NCI-H146 treated with DMSO at 0.1 percent for 48 hours (cell line): ENCODE data around the gene LDAH.
"Not testable (repeated sequence)": the region's sequence is repeated elsewhere in the genome, so short reads cannot be mapped to it uniquely, and the experiment has no call there.

ENCODE experiments used
- DNase-seq: peaks from one replicate; lab custom pipeline; 2025; ENCODE audit not compliant: unreplicated experiment; lab: John Stamatoyannopoulos, UW

The LDAH gene

GRCh38 chr2:20822535-20823490 is at the start of gene LDAH:
LDAH (minus strand) TSS chr2:20823101; CDS start chr2:20801463, 21,638 bp downstream.
- DNase-seq, result peak; percentile 87

DNA sequence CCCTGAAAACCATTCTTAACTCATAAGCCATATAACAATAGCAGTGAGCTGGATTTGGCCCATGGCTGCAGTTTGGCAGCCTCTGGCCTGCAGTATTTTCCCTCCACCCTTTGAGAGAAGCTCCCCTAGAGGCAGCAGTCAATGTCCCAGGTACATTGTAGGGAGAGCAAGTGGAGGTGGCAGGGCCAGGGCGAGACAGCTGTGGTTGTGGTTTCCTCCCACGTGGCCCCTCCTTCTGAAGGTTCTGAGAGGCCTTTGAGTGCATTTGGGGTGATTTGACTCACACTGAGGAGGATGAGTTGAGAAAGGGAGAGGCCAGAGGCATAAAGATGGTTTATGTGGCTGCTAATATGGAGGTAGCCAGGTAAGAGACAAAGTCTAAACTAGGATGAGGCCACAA is 45.5 kb upstream of the LDAH start:
- no peak for DNase-seq

- no peak for DNase-seq
Measured at GRCh38 chr2:20862850-20863249, 39.9 kb upstream of the LDAH start.

- DNase-seq, result no peak
Measured at GRCh38 chr2:20855456-20855855, 32.6 kb upstream of the LDAH start.

DNA sequence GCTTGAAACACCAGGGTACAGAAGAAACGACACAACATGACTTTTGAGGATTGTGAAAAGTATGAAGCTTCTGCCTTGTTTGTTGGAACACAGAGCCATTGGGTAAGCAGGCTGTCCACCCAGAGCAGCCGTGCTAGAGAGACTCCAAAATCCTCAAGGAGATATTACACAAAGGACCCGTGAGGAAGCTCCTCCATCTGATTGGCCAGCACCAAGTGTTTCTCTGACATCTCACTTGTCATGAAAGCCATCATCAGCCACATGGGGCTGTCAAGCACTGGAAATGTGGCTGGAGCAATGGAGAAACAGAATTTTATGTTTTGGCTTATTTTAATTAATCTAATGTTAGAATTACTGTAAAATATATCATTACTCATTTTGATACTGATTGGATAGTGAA is 29.8 kb upstream of the LDAH start:
- DNase-seq, result no peak

- DNase-seq, result no peak
Measured at GRCh38 chr2:20852139-20852538, 29.2 kb upstream of the LDAH start.

DNA sequence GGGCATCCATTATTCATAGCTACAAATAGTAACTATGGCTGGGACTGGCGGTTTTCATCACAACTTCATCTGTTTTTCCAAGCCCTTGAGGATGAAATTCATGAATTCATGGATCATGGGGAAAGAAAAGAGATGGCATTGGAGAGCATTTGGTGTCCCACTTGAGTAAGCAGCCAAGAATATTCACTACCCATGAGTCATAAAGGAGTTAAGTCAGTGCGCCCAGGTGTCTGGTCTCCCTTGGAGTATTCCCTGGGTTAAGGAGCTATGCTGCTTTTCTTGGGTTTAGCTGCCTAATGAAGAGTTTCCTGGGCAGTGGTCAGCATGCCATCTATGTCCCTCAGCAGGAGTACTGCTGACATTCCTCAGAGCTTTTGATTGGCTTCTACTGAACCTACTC is 21.3 kb upstream of the LDAH start:
- no peak for DNase-seq

- no peak for DNase-seq
Measured at GRCh38 chr2:20839052-20839451, 16.2 kb upstream of the LDAH start.

DNA sequence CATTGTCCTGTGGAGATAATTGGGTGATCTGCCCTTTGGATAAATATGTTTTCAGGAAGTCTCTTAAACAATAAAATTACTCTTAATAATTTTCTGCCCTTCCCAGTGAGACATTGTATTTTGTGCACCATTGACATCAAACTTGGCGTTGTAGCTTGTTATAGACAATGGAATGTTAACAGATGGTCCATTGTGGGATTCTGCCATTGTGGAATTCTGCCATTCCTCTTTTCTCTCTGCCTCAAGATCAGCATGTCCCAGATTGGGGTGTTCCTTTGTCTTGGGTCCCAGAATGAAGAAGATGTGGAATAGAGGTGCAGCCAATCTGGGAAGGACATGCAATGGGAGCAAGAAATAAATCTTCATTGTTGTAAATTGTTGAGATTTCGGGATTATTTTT is 15.1 kb upstream of the LDAH start:
- peak; percentile 55 for DNase-seq

- no peak for DNase-seq
Measured at GRCh38 chr2:20836521-20836920, 13.6 kb upstream of the LDAH start.

DNA sequence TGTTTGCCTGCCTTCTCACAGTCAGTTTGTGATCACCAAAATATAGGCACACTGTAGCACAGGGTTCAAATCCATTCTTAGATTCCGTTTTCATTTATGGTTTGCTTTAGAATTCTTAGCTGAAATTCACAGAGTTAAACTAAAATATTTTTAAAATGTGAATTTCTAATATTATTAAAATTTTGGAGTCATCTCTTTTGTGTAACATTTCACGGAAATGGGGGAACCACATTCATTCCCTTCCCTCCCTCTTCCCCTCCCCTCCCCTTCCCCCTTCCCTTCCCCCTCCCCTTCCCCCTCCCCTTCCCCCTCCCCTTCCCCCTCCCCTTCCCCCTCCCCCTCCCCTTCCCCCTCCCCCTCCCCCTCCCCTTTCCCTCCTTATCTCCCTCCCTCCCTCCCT is 11.4 kb upstream of the LDAH start:
- DNase-seq, result no peak

DNA sequence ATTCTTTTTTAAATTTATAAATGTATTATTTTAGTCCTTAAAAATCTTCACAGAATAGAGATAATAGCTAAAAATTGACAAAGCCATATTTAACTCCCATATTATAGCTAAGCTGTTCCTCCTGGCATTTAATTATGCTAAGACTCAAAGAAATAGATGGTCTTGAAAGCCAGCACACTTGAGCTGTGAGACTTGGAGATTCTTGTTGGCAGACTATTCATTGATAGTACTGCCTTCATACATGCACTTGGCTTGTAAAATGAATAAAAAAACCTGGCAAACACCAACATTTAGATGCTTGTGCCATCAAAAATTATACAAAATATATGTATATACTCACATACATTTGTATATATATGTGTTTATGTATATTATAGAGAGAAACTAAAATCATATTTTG is 9.7 kb upstream of the LDAH start:
- DNase-seq, result no peak

GRCh38 chr2:20829861-20830260 is 7.0 kb upstream of the LDAH start:
- no peak for DNase-seq

GRCh38 chr2:20823917-20824316 is 1.0 kb upstream of the LDAH start:
- DNase-seq, result no peak

DNA sequence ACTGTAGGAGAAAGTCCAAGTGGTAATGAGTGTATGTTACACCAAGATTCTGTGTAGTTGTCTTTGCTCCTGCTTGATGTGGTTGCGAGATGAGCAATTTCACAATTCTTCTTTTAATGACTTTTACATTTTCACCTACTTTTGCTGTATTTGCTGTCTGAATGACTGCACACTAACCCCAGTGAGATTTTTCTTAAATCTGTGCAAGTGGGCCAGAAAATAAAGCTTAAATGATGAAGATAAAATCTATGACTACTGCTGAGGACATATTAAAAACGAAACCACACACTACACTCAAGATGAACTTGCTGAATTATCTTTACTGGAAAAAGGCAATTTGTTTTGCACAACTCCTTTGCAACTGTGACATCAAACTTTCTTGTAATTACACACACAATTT is 4.1 kb downstream of the LDAH start:
- no peak for DNase-seq

GRCh38 chr2:20815216-20815615 is 7.7 kb downstream of the LDAH start:
- no peak for DNase-seq

DNA sequence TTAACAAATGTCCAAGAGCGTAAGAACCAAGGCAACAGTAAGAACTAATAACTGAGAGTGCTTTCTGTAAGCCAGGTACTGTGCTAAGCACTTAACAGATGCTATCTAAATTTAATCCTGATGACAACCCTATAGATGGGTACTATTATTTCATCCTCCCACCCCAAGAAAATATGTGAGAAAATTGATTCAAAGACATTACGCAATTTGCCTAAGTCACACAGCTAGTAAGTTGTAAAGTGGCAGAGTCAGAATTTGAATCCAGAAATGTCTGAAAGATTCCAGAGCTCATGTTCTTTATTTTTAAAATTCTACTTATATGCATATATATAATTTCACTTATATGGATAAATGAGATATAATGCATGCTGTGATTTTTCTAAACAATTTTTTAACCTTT is 10.1 kb downstream of the LDAH start:
- no peak for DNase-seq

DNA sequence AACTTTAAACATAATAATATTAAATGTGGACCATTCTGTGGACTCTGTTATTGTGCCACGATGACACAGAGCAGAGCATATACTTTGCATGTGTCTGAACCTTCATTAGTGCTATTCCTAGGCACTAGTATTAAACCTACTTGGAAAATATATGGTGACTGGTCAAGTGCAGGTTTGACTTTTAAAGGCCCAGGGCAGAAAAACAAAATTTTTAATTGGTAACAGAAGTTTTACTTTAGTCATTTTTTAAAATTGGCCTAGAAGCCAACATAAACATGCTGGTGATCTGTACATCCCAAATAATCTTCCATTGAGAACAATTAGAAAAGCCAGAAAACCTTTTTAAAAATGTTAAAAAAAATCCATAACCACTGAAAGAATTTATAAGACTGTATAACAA is 16.6 kb downstream of the LDAH start:
- no peak for DNase-seq

DNA sequence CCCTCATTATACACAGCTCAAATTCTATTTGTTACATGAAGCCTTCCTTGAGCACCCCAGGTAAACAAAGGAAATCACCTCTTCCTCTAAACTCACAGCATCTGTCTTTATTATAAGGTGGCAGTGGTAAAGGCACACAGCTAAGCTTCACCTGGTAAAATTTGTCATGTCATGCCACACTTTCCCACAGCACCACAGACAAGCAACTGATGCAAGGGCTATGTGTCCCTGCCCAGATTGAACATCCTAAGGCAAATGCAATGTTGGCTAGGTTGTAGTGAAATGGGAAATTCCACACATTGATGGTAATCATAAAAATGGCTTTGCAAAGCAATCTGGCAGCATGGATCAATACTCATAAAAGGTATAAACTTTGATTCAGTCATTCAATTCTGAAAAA is 18.9 kb downstream of the LDAH start:
- no peak for DNase-seq

- no peak for DNase-seq
Measured at GRCh38 chr2:20803226-20803682, 19.6 kb downstream of the LDAH start.

- DNase-seq, result no peak
Measured at GRCh38 chr2:20797096-20797495, 25.8 kb downstream of the LDAH start.

DNA sequence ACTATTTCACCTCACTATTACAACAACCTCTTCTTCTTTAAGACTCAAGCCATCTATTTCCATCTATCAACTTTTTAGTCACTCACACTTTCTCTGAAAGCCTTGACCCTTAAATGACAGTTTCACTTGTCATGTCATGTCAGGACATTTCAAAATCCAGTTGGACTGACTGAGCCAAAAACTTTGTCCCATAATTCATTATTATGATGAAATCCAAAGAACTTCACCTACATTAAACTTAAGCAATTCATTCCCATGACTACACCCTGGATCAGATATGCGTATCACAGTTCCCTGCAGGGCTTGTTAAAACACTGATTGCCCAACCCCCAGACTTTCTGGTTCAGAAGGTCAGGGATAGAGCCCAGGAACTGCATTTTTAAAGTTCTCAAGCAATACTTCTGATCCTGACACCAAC is 26.5 kb downstream of the LDAH start:
- no peak for DNase-seq

DNA sequence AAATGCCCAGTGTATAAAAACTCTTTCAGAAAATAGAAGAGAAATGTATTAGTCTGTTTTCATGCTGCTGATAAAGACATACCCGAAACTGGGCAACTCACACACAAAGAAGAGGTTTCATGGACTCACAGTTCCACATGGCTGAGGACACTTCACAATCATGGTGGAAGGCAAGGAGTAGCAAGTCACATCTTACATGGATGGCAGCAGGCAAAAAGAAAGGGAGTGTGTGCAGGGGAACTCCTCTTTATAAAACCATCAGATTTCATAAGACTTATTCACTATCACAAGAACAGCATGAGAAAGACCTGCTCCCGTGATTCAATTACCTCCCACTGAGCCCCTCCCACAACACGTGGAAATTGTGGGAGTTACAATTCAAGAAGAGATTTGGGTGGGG is 29.0 kb downstream of the LDAH start:
- DNase-seq, result not testable (repeated sequence)
